Measurements from ENCODE around the gene CSTF2T.
"Not testable (repeated sequence)": the region's sequence is repeated elsewhere in the genome, so short reads cannot be mapped to it uniquely, and the experiment has no call there.

CSTF2T gene

DNA sequence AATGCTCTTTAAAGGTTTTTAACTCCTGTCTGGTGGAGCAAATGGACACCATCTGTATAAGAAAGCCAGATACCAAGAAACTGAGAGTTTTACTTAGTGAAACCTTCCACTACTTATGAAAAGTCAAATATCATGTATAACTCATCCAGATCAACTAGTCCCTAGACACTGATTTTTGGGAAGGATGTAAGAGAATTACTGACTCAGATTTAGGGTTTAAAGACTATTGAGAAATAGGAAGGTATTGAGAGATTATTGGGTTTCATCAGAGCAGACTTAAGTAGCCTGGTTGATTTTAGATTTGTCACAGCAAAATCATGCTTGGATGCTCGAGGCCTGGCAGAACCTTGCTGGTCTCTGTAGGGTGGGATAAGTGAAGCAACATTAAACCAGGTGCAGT lies 3.1 kb downstream of the CSTF2T start:
- DNase-seq (ENCODE audit: low read depth) = no peak

DNA sequence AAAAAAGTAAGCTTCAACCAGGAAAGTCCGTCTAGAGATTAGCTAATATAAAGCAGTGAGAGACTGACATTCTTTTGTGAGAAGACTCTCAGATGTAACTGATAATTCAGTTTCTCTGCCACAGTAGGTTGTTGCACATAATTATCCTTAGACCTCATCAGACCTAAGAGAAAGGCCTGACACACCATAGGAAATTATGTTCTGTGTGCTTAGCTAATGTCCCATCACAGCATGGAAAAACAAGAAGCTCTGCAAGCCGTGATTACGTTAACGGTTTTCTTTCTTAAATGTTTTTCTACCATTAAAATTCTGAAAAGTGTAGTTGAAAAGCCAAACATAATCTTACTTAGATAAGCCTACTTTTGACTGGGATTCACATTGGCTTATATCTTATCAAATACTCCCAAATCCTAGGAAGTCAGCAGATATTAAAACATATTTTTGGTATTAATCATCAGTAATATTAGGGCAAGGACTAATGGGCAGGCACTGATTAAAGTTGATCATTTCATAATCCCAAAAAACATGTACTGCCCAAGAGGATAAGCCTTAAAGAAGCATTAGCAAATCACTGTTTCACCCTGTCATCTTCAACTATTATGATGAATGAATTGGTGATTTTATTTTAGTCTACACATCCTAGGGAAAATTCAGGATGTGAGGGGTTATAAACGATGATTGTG lies 5.2 kb downstream of the CSTF2T start:
- DNase-seq (ENCODE audit: low read depth) = no peak

DNA sequence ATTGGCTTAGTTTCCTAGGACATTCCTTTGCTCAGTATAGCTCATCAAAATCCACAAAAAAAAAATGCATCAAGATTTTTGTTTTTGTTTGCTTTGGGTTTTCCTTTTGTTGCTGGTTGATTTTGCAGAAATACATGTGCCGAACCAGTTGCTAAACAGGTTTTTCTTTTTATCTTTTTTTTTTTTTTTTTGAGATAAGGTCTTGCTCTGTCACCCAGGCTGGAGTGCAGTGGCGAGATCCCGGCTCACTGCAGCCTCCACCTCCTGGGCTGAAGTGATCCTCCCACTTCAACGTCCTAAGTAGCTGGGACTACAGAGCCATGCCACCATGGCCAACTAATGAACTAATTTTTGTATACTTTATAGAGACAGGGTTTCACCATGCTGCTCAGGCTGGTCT lies 8.3 kb downstream of the CSTF2T start:
- DNase-seq (ENCODE audit: low read depth) = no peak

DNA sequence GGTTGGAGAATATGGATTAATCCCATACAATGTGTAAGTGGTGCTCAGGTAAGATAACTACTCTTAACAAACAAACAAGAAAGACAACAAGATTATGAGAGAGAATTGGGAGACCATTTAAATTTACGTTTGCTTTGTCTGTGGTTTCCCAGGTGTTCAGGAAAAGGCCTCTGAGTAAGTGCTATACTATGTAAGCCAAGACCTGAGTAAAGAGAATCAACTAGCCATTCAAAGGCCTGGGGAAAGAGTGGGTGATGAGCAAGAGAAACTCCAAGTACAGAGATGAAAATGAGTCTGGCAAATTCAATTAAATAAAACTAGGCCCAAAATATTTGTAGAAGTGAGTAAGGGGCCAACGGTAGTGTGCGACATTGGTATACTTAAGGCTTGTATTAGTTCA lies 9.9 kb downstream of the CSTF2T start:
- no peak for DNase-seq (ENCODE audit: low read depth)

DNA sequence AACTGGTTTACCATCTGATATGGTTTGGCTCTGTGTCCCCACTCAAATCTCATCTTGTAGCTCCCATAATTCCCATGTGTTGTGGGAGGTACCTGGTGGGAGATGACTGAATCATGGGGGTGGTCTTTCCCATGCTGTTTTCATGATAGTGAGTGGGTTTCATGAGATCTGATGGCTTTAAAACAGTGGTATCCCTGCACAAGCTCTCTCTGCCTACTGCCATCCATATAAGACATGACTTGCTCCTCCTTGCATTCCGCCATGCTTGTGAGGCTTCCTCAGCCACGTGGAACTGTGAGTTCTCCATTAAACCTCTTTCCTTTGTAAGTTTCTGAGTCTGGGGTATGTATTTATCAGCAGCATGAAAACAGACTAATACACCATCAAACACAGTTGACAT lies 10.6 kb downstream of the CSTF2T start:
- DNase-seq (ENCODE audit: low read depth) = not testable (repeated sequence)

DNA sequence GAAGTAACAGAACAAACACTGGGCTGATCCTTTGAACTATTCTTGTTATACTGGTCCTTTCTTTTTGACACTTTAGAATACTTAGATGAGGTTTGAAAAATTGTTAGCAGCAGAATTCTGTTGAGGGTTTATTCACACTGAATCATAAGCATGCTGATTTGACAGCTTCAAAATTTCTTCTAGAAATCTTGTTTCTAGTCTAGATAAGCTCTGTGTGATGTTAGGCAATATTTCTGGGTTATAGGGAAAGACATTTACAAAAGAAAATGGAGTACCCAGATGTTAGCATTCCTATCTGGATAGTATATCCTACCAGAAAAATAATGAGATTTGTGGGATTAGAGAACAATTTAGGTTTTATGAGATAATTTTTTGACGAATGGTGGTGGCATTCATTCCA lies 12.1 kb downstream of the CSTF2T start:
- DNase-seq (ENCODE audit: low read depth) = no peak

DNA sequence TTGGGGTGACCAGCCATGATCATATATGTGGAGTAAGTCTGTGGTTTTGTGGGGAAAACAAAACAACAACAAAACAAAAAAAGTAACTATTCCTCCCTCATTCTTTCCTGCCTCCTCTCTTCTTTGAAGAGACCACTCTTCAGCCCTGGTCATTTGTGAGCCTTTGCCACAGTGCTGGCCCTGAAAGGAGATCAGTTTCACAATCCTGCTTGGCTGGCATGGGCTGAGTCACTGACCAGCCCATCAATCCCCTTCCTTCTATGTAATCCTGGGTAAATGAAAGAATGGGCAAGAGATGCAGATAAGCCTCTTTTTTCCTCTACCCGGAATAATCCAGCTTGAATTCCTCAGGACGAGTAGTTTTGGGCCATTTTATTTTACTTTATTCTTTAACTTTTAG lies 13.6 kb downstream of the CSTF2T start:
- no peak for DNase-seq (ENCODE audit: low read depth)

DNA sequence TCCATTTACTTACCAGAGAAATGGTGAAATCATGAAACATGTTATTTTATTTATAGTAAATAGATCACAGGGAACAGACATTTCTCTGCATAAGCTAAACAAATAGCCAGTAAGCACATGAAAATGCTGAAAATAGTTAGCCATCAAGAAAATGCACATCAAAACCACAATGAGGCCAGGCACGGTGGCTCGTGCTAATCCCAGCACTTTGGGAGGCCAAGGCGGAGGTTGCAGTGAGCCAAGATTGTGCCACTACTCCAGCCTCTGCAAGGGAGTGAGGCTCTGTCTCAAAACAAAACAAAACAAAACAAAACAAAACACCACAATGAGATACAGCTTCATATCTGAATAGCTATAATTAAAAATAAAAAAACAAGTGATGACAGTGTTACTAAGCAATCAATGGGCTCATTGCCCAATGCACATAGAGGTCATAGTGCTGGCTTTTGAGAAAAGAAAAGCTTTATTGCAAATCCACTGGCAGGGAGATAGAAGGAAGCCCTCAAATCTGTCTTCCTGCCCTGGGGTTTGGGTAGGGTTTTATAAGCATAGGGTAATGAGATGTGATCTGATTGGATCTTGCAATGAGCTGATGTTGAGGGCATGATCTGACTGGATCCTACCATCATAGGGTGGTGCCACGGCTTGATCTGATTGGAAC lies 16.2 kb downstream of the CSTF2T start:
- DNase-seq (ENCODE audit: low read depth) = no peak

DNA sequence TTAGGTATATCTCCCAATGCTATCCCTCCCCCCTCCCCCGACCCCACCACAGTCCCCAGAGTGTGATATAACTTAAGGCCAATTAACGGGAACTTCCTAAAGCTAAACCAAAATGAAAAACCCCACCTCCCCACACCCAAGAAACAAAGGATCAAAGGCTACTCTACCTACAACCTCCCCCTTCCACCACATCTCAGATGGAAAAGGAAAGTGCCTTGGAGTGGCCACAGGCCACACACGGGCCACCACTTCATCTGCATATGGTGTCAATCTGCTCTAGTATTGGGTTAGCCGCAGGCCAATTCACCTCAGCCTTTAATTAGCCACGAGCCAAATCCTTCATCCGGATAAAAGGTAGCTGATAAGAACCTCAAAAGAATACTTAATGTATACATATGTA lies 19.6 kb downstream of the CSTF2T start:
- DNase-seq (ENCODE audit: low read depth) = no peak

DNA sequence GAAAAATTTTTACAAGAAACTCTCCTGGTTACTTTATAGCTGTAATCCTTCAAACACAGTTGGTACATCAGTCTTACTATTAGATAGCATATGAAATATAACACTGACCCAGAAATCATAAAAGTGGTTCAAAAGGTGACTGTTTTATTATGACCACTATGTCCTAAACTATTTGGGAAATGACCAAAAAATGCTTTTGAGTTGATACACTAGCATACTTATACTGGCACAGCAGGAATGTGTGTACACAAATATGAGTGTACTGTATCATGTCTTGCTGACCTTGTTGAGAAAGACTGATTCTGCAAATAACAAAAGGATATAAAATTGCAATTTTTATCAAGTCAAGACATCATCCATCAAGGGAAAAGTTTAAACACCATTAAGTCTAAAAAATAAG lies 24.3 kb downstream of the CSTF2T start:
- DNase-seq (ENCODE audit: low read depth) = no peak

DNA sequence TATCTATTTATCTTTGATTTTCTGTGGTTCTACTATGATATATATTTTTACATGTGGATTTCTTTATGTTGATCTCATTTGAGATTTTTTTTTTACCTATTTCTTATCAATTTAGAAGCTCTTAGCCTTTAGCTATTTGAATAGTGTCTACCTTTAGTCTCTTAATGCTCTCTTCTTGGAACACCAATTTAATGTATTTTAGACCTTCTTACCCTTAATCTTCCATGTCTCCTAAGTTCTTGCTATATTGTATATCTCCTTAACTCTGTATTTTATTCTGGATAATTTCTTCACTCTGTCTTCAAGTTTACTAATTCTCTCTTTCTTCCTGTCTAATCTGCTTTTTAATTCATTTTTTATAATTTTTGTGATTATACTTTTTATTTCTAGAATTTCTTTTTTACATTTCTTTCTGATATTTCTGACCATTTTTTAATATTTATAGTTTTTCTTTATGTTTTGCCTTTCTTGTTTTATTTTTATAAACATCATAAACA lies 27.3 kb downstream of the CSTF2T start:
- no peak for DNase-seq (ENCODE audit: low read depth)

DNA sequence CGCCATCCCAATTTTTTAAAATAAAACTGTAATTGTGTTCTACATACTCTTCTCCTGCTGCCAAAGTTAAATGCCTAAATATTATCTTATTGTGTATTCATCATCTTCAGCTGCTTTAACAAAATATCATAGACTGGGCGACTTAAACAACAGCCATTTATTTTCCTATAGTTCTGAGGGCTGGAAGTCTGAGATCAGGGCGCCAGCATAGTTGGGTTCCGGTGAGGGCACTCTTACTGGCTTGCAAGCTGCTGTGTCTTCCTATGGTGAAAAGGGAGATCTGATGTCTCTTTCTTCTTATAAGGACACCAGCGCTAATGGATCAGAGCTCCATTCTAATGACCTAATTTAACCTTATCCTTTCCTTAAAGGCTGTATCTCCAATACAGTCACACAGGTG lies 30.4 kb downstream of the CSTF2T start:
- no peak for DNase-seq (ENCODE audit: low read depth)

DNA sequence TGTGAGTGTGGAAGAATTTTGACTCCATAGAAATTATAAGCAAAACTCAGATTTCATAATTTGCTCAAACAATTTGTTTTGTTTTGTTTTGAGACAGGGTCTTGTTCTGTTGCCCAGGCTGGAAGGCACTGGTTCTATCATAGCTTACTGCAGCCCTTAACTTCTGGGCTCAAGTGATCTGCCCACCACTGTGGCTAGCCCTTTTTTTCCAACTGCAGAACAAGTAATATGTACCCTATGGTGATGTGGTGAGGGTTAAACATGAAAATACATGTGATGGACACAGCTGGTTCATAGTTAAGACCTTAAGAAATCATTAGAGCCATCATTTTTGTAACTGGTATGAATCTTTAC lies 31.1 kb downstream of the CSTF2T start:
- DNase-seq (ENCODE audit: low read depth) = no peak

DNA sequence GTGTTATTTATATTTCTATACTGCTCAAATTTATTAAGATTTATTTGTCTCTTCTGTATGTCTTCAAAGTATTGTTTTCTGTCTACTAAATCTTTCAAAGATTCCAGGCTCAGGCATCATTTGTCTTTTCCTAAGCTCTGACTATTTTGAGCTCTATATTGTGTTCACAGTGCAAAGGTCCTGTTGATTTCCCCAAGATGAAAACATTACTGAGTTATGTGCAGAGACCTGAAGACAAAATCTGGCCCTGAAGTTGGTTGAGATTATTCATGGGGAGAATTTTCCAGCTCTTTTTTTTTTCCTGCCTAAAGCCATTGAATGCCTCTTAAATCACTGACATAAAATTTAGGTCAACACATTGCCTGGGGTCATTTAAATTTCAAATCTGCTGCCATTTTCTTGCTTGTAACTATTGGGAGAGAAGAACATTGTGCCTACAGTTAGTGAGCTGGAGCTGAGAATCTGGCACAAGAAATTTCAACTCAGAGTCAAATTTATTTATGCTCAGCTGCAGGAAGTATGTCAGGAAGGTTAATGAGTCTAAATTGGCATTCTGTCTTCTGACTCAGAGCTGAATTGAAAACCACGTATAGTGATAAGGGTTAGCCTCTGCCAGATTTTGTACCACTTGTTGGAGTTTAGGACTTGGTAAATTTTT lies 31.6 kb downstream of the CSTF2T start:
- no peak for DNase-seq (ENCODE audit: low read depth)

DNA sequence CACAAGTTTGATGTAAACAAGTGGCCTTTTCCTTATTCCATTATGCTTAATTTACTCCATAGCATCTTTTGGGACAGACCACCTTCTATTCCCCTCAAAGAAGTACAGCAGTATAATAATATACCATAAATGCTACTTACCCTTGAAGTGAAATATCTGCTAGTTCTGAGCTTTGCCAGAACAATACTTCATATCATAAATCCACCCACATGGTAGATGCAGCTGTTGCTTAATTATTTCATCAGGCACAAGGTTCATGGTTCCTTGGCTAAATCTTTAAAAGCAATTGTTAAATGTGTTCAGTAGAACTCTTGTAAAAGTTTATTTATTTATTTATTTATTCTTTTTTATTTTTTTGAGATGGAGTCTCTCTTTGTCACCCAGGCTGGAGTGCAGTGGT lies 32.9 kb downstream of the CSTF2T start:
- no peak for DNase-seq (ENCODE audit: low read depth)

DNA sequence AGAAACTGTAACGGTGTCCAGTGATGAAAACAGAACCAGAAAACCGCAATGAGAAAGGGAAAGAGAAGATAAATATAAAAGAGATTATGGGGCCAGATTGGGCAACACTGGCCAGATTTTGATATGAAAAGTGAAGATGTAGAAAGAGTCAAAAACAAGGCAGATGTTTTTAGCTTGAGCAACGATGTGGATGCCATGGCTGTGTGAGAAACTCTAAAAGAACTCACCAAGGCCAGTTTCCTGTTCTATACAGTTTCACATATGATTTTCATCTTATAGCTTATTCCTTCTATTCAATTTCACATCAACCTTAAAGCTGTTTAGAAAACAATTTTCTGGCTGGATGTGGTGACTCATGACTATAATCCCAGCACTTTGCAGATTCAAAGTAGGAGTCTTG lies 36.3 kb downstream of the CSTF2T start:
- no peak for DNase-seq (ENCODE audit: low read depth)

DNA sequence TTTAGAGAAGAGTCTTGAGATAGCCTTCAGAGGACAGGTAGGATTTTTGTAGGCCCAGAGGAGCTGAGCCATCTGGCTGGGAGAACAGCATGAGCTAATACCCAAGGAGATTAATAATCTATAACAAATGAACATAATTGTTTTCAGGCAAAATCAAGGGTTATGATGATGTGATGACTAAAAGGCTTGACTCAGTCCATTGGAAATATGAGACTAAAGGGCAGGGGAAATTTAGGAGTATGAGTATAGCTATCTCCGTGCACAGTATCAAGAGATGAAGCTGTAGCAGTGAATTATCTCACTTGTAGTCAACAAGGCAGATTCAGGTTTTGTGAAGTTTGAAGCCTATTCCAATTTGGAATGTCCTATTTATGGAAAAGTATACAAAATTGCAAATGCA lies 40.1 kb downstream of the CSTF2T start:
- no peak for DNase-seq (ENCODE audit: low read depth)

DNA sequence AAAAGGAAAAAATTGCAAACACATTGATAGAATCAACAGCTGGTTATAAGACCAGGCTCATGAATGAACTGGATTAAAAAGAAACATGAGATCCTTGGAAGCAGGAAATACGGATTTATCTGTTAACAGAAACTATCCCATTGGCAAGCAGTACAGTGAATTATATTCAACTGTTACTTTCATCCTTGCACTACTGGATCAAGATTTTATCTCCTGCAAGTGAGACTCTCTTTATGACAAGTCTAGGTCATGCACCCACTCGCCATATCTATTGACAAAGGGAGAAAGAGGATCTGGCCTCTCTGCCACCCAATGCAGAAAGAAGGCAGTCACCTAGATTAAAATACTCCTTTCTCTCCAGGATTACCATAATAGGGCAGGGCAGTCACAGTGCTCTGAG lies 41.4 kb downstream of the CSTF2T start:
- DNase-seq (ENCODE audit: low read depth) = no peak

DNA sequence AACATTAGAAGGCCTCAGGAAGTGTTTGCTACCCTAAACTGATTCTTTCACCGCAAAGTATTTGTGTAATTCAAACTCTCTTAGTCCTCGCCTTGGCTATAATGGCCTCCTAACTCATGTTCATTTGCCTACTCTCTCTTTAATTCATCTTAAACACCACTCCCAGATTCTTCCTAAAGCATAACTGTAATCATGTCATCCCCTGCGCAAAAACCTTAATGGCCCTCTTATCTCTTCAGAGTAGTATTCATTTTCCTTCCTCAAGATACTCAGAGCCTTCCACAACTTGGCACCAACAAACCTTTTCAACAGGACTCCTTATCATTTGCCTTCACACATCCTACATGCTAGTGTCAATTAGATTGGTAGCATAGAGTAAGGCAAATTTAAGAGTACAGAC lies 42.9 kb downstream of the CSTF2T start:
- DNase-seq (ENCODE audit: low read depth) = no peak

DNA sequence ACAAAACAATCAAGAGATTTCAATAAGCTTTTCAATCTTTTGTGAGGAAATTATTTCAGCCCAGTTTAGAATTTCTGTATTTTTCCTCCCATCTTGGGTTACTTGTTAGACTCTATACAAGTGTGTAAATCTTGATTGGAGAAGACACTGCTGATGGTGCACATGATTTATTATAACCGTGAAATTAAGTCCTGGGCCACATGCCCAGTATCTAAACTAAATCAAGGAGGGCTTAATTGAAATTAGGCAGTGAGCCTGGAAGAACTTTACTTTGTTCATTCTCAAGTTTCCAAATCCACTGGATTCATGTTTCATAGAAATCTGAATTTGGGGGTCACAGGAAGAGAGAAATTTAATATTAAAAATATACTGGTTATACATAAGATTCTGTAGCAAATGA lies 44.5 kb downstream of the CSTF2T start:
- DNase-seq (ENCODE audit: low read depth) = no peak

DNA sequence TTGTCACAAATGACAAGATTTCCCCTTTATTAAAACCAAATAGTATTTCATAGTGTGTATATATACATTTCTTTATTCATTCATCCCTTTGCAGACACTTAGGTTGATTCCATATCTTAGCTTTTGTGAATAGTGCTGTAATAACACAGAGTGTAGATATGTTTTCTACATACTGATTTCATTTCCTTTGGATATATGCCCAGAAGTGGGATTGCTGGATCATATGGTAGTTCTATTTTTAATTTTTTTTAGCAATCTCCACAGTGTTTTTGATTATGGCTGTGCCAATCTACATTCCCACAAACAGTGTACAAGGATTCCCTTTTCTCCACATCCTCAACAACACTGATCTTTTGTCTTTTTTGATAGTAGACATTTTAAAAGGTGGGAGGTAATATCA lies 46.4 kb downstream of the CSTF2T start:
- no peak for DNase-seq (ENCODE audit: low read depth)

DNA sequence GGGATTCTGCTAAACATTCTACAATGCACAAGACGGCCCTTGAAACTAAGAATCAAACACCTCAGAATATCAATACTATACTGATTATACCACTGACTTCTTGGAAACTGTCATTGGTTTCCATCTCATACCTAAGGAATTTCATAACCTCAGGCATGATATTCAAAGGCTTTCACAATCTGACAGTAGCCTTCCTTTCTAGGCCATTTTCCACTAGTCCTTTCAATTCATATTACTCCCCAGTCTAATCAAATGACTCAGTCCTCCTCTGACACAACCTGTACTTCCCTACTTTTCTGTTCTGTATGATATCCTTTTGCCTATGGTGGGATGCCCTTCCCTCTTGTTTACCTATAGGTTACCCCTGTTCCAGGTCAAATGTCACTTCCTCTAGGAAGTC lies 48.3 kb downstream of the CSTF2T start:
- no peak for DNase-seq (ENCODE audit: low read depth)

DNA sequence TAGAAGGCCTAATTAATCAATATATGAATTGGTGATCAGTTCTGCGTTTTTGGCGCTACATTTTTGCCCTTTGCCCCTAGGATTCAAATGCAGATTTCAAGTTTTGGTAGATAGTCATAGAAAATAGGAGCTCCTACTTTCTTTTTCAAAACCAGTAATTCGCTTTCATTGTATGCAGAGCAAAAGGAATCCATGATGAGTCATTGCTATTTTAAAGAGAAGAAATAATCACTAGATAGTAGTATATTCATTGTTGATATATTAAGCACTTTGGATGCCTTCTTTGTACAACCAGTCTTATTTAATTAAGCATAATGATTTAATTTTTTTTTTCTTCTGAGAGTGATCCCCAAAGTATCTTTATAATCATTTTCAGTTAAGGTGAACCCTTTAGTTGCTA lies 50.3 kb downstream of the CSTF2T start:
- DNase-seq (ENCODE audit: low read depth) = no peak
